HG02642 (cell line): ENCODE data around the gene KRT76.

Experiments used
- ATAC-seq: cut with Tn5 transposase; IDR thresholded peaks from one replicate; pipeline ENCODE4 v1.9.1; 2021; ENCODE audit warnings: mild to moderate bottlenecking; ENCODE audit not compliant: unreplicated experiment, poor library complexity

Gene KRT76

GRCh38 chr12:52813885-52814709 is 37.0 kb upstream of the KRT76 start, which contains the start of gene KRT4:
TSS of gene KRT4 (minus strand) at chr12:52814116. CDS start at chr12:52814058, 58 bp downstream.
- no peak for ATAC-seq

DNA sequence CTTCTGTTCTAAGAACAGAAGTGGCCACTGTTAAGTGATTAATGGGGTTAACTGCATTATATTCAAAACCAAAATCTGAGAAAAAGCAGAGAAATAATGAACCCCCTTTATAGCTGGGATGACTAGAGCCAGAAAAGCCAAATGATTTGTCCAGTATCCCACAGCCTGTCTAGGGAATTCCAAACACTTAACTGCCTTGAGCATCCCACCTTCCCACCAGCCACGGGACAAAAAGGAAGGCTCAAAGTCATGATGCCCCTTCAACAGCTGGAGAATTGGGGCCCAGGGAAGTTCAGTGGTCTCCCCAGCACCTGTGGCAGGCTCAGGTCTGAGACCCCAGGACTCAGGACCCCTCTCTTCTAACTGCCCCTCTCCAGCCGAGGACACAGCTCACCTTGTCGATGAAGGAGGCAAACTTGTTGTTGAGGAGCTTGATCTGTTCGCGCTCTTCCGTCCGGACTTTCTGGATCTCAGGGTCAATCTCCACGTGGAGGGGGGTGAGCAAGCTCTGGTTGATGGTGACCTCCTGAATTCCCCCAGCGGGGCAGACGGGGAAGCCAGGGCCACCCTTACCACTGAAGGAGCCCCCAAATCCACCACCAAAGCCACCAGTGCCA is 36.2 kb upstream of the KRT76 start:
- no peak for ATAC-seq

- ATAC-seq, result no peak
Observed at GRCh38 chr12:52812749-52813148, 35.6 kb upstream of the KRT76 start.

DNA sequence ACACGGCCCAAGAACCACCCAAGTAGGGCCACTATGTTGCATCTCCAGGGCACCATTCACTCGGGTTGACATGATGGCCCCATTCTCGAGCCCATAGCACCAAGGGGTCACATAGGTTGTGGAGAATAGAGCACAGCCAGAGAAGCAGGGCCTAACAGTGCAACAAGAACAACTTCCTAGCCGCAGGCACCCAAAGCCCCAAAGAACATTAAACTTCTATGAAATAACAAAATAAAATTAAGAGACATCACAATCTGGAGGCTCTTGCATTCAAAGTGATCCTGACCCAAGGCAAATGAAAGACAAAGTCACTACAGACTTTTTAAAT is 34.9 kb upstream of the KRT76 start:
- no peak for ATAC-seq

- ATAC-seq, result no peak
Observed at GRCh38 chr12:52811191-52812072, 34.3 kb upstream of the KRT76 start.

- no peak for ATAC-seq
Observed at GRCh38 chr12:52810554-52810953, 33.4 kb upstream of the KRT76 start.

DNA sequence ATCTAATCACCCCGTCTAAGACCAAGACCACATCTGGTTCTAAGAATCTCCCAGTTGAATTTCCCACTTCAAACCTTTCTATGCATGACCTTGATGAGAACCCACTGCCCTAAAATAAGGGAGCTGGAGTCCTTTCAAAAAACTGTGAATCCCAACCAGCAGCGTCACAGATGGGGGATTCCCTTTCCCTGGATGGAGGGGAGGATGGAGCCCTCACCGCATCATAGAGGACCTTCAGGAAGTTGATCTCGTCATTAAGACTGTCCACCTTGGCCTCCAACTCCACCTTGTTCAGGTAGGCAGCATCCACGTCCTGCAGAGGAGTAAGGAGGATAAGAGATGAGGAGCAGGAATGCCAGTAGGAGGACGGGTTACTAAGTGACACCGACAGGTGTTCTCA is 32.0 kb upstream of the KRT76 start:
- no peak for ATAC-seq

DNA sequence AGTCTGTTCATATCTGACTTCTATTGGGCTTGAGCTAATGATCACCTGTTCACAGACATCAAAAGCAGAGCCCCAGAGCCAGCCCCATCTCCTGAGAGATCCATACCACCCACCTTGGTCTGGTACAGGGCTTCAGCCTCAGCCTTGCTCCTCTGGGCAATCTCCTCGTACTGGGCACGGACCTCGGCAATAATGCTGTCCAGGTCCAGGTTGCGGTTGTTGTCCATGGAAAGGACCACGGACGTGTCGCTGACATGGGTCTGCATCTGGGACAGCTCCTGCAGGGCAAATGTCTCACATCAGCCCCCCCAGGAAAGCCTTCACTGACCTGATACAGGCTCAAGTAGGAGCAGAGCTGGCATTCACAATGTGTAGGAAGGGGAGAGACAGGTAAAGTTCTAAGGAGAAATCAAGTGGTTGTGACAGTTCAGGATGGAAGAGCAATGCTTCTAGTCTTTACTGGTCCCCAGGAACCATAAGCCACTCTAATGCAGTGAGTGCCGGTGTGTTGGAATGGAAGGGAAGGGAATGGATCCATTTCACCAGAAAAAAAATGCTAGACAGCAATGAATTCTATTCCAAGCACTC is 31.5 kb upstream of the KRT76 start:
- no peak for ATAC-seq

DNA sequence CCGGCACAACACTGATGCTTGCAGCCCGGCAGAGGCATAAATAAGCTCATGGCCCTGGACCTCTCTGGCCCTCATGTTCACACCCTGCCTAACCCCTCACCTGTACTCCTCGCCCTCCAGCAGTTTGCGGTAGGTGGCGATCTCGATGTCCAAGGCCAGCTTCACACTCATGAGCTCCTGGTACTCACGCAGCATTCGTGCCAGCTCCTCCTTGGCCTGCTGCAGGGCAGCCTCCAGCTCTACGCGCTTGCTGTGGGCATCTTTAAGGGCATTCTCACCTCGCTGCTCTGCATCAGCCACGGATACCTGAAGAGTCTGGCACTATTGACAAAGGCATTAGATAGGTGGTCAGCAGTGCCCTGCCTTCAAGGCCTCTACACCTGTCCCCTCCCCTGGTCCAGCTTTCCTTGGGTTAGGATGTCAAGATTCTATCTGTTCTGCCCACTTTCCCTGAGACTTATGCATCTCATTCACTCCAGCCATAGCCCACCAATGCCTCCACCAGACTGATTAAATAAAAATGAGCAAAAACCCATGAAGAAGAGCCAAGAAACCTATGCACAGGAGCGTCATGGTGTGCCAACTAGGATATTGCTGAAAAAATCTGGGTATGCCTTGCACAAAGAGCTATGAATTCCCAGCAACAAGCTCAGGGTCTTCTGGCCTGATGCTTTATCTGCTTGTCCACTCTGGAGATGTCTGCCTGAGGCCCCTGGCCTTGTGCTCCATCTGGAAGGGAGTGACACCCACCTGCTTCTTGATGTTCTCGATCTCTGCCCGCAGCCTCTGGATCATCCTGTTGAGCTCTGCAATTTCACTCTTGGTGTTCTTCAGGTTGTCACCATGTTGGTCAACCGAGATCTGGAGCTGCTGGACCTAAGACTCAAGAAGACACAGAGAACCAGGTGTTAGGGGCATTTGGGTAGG is 30.7 kb upstream of the KRT76 start:
- no peak for ATAC-seq

DNA sequence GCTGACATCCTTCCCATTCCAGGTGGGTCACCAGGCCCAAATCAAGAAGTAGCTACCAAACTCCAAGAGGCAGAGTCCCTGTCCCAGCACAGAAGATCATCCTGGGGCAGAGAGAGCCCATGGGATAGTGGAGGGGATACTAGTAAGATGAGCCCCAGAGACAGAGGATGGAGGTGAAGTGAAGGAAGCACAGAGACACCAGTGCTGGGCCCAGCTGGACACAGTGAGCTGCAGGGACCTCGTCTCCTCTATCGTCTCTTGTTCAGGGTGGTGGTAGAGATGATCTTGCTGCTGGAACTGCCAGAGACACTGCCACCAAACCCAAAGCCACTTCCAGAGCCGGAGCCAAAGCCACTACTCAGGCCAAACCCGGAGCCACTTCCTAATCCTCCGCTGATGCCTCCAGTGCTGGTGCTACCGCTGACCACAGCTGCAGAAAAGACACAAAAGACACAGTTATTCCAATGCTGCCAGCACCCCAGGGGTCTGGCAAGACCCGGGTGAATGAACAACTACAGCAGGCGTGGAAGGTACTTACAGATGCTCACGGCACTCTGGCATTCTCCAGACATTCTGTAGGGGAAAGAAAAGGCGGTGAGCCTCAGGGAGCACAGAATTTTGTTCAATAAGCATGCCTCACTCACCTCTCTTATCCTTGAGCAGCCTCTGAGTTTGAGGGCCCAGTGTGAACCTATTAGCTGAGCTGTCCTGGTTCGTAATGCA is 29.8 kb upstream of the KRT76 start:
- ATAC-seq, result no peak

GRCh38 chr12:52806169-52806811 is 29.1 kb upstream of the KRT76 start:
- no peak for ATAC-seq

DNA sequence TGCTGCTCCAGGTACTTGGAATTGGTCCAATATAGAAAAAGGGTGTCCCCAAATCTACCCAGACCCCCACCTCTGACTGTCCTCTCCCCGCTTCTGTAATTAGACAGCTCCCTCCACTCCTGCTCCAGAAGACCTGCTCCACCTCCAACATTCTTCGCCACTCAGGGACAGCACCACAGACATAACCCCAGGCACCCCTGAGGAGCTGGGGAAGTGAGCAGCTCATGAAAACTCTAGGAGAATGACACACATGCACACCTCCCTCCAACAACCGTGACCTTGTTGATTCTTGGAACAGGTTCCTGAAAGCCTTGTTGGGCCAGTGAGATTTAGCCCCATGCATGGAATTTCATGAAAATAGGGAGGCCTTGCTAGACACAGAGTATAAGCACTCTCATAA is 28.6 kb upstream of the KRT76 start:
- no peak for ATAC-seq

GRCh38 chr12:52805000-52805399 is 27.9 kb upstream of the KRT76 start:
- no peak for ATAC-seq

DNA sequence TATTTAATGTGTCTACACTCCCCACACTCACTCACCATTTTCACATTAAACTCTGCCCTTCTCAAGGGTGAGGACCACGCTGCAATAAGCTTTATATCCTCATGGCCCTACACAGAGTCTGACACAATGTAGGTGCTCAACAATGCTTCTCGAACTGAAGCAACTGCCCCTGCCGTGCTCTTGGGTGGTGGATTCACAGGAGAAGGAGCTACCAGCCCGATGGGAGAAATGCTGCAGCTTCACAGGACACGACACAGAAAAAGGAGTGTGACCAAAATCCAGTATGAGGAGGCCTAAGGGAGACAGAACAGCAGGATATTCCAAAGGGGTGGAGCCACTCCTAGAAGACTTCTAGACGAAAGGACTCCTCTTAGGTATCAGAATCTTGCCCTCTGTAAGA is 25.3 kb upstream of the KRT76 start:
- no peak for ATAC-seq

GRCh38 chr12:52801773-52802172 is 24.6 kb upstream of the KRT76 start:
- ATAC-seq, result no peak

GRCh38 chr12:52800259-52800917 is 23.2 kb upstream of the KRT76 start:
- ATAC-seq, result no peak

- ATAC-seq, result no peak
Observed at GRCh38 chr12:52799505-52800211, 22.5 kb upstream of the KRT76 start.
